ENCODE results near the gene ELK3.
A peak's percentile ranks its signal among the peaks of the same experiment; 100 is the strongest.

Gene ELK3

GRCh38 chr12:96193725-96194575 lies at the start of gene ELK3:
Gene ELK3, plus strand, starts transcription at chr12:96194375.
- DNase-seq, result peak; percentile 36

- no peak for DNase-seq
Measured at GRCh38 chr12:96146747-96147146, 47.4 kb upstream of the ELK3 start.

GRCh38 chr12:96150442-96150841 lies 43.7 kb upstream of the ELK3 start:
- DNase-seq, result no peak

GRCh38 chr12:96152164-96152563 lies 42.0 kb upstream of the ELK3 start:
- no peak for DNase-seq

- no peak for DNase-seq
Measured at GRCh38 chr12:96153131-96153725, 40.9 kb upstream of the ELK3 start.

- DNase-seq, result no peak
Measured at GRCh38 chr12:96155181-96155580, 39.0 kb upstream of the ELK3 start.

GRCh38 chr12:96155781-96156180 lies 38.4 kb upstream of the ELK3 start:
- no peak for DNase-seq

GRCh38 chr12:96156211-96156610 lies 38.0 kb upstream of the ELK3 start:
- DNase-seq, result no peak

- DNase-seq, result no peak
Measured at GRCh38 chr12:96157427-96157826, 36.7 kb upstream of the ELK3 start.

GRCh38 chr12:96164951-96165811 lies 29.0 kb upstream of the ELK3 start:
- DNase-seq, result no peak

GRCh38 chr12:96166765-96167164 lies 27.4 kb upstream of the ELK3 start:
- no peak for DNase-seq

GRCh38 chr12:96167492-96167891 lies 26.7 kb upstream of the ELK3 start:
- DNase-seq, result no peak

- DNase-seq, result no peak
Measured at GRCh38 chr12:96170328-96170727, 23.8 kb upstream of the ELK3 start.

- DNase-seq, result no peak
Measured at GRCh38 chr12:96170762-96171161, 23.4 kb upstream of the ELK3 start.

- no peak for DNase-seq
Measured at GRCh38 chr12:96171905-96172304, 22.3 kb upstream of the ELK3 start.

- DNase-seq, result no peak
Measured at GRCh38 chr12:96172981-96173380, 21.2 kb upstream of the ELK3 start.

- DNase-seq, result no peak
Measured at GRCh38 chr12:96176575-96176974, 17.6 kb upstream of the ELK3 start.

- no peak for DNase-seq
Measured at GRCh38 chr12:96177013-96177412, 17.2 kb upstream of the ELK3 start.

- no peak for DNase-seq
Measured at GRCh38 chr12:96183734-96184370, 10.3 kb upstream of the ELK3 start.

- DNase-seq, result no peak
Measured at GRCh38 chr12:96185914-96186313, 8.3 kb upstream of the ELK3 start.

GRCh38 chr12:96186607-96187301 lies 7.4 kb upstream of the ELK3 start:
- DNase-seq, result no peak

- DNase-seq, result no peak
Measured at GRCh38 chr12:96187956-96188355, 6.2 kb upstream of the ELK3 start.
